ENCODE measurements around the gene TYR. TPM values are rescaled to one million over a fixed set of nuclear protein-coding genes. Genes with fewer than 3 reads are reported as not detected.

The TYR gene
- total RNA-seq, 2 experiments from 2014 or later = not detected

Other genes starting within 250 kb of the TYR start
- not detected for gene GRM5, start 111.9 kb upstream of the TYR start, total RNA-seq